Stimulated activated naive CD8-positive, alpha-beta T cell treated with anti-CD3 and anti-CD28 coated beads, Interleukin-15, Interleukin-2, amounts not matched to agents 100 U/mL and 50 U/mL, for 24 hours (primary cell): Measurements from ENCODE around the gene NLRP8.
"Not testable (repeated sequence)": the region's sequence is repeated elsewhere in the genome, so short reads cannot be mapped to it uniquely, and the experiment has no call there.

Experiments used
- ATAC-seq: fragments of 150-1000 bp; cut with Tn5 transposase; one replicate; pipeline ENCODE4 v1.10.0; 2021
- DNase-seq: peaks from one replicate; pipeline ENCODE4 v3.0.0; 2021

The NLRP8 gene

GRCh38 chr19:55980415-55980814, 32.8 kb downstream of the NLRP8 start:
- ATAC-seq = no peak
- no peak for DNase-seq

- DNase-seq (no peak), ATAC-seq (no peak)
Observed at GRCh38 chr19:55985254-55985653, 37.6 kb downstream of the NLRP8 start.

GRCh38 chr19:55986487-55986886, 38.9 kb downstream of the NLRP8 start, which contains the start of gene NLRP5:
NLRP5 (plus strand) TSS chr19:55986775.
- DNase-seq (no peak), ATAC-seq (no peak)

- DNase-seq (no peak), ATAC-seq (no peak)
Observed at GRCh38 chr19:55990831-55991230, 43.2 kb downstream of the NLRP8 start.

GRCh38 chr19:55993492-55993891, 45.9 kb downstream of the NLRP8 start:
- DNase-seq (no peak), ATAC-seq (no peak)

GRCh38 chr19:56014765-56015164, 67.1 kb downstream of the NLRP8 start:
- no peak for DNase-seq
- ATAC-seq = no peak

- ATAC-seq = no peak
- no peak for DNase-seq
Observed at GRCh38 chr19:56015756-56016155, 68.1 kb downstream of the NLRP8 start.

GRCh38 chr19:56019325-56019724, 71.7 kb downstream of the NLRP8 start:
- ATAC-seq, DNase-seq: not testable (repeated sequence)

GRCh38 chr19:56020355-56020975, 72.8 kb downstream of the NLRP8 start:
- not testable (repeated sequence) for DNase-seq, ATAC-seq

- ATAC-seq (no peak), DNase-seq (no peak)
Observed at GRCh38 chr19:56026769-56027168, 79.1 kb downstream of the NLRP8 start.
